ENCODE results near the gene SERPINE2.

DNA sequence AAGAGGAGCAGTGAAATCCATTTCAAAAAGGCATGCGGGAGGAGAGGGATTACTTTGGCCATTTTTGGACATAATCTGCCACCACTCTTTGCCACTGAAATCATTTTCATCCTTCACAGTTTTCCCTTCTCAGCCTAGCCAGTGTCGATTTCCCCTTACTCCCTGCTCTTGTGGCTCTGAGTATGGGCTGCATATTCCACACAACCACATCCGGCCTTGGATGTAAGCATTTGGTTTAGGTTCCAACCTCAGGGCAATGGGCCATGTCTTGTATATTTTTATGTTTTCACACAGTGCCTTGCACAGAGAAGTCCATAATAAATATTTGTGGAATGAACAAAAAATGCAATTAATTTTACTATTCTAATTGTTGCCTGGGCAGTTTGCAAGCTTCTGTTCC lies 7.7 kb upstream of the SERPINE2 start:
- TF ChIP-seq, protein P1, sequence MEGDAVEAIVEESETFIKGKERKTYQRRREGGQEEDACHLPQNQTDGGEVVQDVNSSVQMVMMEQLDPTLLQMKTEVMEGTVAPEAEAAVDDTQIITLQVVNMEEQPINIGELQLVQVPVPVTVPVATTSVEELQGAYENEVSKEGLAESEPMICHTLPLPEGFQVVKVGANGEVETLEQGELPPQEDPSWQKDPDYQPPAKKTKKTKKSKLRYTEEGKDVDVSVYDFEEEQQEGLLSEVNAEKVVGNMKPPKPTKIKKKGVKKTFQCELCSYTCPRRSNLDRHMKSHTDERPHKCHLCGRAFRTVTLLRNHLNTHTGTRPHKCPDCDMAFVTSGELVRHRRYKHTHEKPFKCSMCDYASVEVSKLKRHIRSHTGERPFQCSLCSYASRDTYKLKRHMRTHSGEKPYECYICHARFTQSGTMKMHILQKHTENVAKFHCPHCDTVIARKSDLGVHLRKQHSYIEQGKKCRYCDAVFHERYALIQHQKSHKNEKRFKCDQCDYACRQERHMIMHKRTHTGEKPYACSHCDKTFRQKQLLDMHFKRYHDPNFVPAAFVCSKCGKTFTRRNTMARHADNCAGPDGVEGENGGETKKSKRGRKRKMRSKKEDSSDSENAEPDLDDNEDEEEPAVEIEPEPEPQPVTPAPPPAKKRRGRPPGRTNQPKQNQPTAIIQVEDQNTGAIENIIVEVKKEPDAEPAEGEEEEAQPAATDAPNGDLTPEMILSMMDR (IDR thresholded peaks at IDR 0.05) = no peak
- TF ChIP-seq POLR2A (IDR thresholded peaks at IDR 0.05) = no peak
